ENCODE results near the gene MUS81.

MUS81 gene

DNA sequence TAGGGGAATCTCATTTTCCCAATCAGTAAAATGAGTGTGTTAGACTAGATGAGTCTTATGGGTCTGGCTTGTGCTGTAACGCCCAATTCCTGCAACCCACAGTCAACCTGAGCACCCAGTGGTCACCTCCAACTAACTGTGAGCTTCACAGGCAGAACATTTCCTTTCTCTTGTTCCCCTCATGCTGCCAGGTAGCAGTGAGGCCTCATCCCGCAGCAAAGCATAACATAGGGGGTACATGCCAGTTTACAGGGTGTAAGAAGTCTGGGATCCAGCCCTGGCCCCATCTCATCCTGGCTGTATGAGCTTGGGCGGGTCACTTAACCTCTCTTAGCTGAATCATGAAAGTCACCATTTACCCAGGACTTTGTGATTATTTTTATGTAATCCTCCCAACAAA is 8.7 kb downstream of the MUS81 start:
- Histone ChIP-seq H3K4me3 (ENCODE audit: low read depth, low read length) (no peak overlapping the region), H3K27ac (no peak overlapping the region), H3K27me3 (replicated peaks) (no peaks in the 10 kb centered on the region), H3K36me3 (replicated peaks) (peaks cover 59% of the 10 kb centered on the region)
- TF ChIP-seq, protein P1, sequence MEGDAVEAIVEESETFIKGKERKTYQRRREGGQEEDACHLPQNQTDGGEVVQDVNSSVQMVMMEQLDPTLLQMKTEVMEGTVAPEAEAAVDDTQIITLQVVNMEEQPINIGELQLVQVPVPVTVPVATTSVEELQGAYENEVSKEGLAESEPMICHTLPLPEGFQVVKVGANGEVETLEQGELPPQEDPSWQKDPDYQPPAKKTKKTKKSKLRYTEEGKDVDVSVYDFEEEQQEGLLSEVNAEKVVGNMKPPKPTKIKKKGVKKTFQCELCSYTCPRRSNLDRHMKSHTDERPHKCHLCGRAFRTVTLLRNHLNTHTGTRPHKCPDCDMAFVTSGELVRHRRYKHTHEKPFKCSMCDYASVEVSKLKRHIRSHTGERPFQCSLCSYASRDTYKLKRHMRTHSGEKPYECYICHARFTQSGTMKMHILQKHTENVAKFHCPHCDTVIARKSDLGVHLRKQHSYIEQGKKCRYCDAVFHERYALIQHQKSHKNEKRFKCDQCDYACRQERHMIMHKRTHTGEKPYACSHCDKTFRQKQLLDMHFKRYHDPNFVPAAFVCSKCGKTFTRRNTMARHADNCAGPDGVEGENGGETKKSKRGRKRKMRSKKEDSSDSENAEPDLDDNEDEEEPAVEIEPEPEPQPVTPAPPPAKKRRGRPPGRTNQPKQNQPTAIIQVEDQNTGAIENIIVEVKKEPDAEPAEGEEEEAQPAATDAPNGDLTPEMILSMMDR (IDR thresholded peaks at IDR 0.05; ENCODE audit: low read depth, low read length, missing control alignments) = no peak
- in situ Hi-C loops (cut with HindIII; ENCODE audit: low pct_ligation_motif_present, low sequenced_read_pairs) = no loop called here
- no peak for DNase-seq

DNA sequence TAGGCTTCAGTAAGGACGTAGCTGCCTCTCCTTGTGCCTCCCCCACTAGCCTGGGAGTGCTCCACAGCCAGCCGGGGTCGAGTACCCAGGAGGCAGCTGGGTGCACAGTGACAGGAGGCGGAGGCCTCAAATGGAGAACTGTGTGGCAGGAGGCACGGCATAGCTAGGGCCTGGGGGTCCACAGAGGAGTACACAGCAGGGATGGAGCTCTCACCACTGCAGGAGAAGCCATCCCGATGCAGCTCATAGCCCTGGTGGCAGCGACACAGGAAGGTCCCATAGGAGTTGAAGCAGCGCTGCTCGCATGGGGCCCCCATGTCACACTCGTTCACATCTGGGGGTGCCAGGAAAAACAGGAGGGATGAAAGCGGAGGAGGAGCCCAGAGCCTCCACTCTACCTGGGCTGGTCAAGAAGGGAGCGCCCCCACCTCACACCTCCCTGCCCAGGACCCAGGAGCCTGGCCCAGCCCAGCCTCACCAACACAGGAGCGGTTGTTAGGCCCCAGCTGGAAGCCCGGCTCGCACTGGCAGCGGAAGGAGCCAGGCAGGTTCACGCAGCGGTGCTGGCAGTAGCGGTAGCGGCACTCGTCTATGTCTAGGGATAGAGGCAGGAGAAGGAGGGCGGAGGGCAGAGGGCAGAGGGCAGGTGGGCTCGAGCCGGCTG is 9.5 kb downstream of the MUS81 start:
- TF ChIP-seq, protein P1 (IDR thresholded peaks at IDR 0.05; ENCODE audit: low read depth, low read length, missing control alignments) = no peak
- no peak overlapping the region for H3K27ac ChIP-seq
- in situ Hi-C loops (cut with HindIII; ENCODE audit: low pct_ligation_motif_present, low sequenced_read_pairs) = no loop called here
- peaks cover 50% of the 10 kb centered on the region for H3K36me3 ChIP-seq (replicated peaks)
- DNase-seq = no peak
- H3K27me3 ChIP-seq (replicated peaks) = no peaks in the 10 kb centered on the region
- H3K4me3 ChIP-seq (ENCODE audit: low read depth, low read length) = no peak overlapping the region

DNA sequence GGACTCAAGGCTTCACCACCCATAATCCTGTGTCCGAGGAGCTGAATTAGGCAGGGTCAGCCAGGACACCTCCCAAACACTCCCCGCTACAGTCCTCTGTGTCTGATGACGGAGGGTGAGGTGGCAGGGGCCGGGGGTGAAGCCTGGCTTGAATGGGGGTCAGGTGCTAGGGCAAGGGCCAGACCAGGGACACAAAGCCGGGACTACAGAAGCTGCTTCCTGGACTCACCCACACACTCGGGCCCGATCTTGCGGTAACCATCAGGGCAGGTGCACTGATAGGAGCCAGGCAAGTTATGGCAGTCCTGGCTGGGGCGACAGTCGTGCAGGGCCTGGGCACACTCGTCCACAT is 10.1 kb downstream of the MUS81 start:
- TF ChIP-seq, protein P1 (IDR thresholded peaks at IDR 0.05; ENCODE audit: low read depth, low read length, missing control alignments) = no peak
- DNase-seq = no peak
- Histone ChIP-seq H3K27me3 (replicated peaks) (no peaks in the 10 kb centered on the region), H3K36me3 (replicated peaks) (peaks cover 45% of the 10 kb centered on the region), H3K4me3 (ENCODE audit: low read depth, low read length) (peak overlapping the region; percentile 9), H3K27ac (no peak overlapping the region)
- in situ Hi-C loops (cut with HindIII; ENCODE audit: low pct_ligation_motif_present, low sequenced_read_pairs) = no loop called here

DNA sequence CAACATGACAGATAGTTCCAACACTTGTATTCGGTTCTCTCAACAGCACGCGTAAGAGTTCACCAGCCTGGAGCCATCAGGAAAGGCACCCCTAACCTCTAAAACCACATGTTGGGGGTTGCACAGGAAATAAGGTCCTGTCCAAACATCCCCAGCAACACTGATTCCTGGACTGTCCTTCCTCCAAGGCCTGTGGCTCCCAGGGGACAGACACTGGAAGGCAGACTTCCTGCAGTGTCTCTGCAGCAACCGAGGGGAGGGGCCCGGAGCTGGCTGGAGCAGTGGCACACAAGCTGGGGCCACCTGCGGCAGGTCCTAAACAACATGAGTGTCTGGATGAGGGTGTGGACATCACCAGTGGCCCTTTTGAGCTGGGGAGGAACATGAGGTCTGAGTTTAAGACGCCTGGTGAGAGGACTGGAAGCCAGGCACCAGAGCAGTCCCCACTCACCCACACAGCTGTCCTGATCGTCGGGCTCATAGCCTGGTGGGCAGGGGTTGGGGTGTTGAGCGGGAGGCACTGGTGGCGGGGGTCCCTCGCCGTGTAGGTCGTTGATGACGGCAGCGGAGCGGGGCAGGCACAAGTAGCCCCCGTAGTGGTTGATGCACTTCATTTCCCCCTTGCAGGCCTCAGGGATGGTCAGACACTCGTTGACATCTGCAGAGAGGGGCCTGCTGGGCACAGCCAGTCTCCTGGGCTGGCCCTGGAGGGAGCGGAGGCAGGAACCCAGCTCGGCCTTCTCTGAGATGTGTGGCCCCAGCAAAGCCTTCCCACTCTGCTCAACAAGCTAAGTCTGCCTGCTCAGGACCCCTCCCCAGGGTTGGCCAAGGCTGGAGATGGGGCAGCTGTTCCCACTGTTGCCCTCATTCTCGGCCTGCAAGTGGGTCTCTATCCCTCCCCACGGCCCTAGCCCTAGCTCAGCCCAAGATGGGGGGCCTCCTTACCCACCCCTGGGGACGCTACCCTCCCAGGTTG is 10.8 kb downstream of the MUS81 start:
- Histone ChIP-seq H3K27me3 (replicated peaks) (no peaks in the 10 kb centered on the region), H3K27ac (peak overlapping the region; percentile 18), H3K36me3 (replicated peaks) (peaks cover 38% of the 10 kb centered on the region), H3K4me3 (ENCODE audit: low read depth, low read length) (peak overlapping the region; percentile 72)
- DNase-seq = no peak
- in situ Hi-C loops (cut with HindIII; ENCODE audit: low pct_ligation_motif_present, low sequenced_read_pairs) = no loop called here
- TF ChIP-seq, protein P1 (IDR thresholded peaks at IDR 0.05; ENCODE audit: low read depth, low read length, missing control alignments) = no peak

DNA sequence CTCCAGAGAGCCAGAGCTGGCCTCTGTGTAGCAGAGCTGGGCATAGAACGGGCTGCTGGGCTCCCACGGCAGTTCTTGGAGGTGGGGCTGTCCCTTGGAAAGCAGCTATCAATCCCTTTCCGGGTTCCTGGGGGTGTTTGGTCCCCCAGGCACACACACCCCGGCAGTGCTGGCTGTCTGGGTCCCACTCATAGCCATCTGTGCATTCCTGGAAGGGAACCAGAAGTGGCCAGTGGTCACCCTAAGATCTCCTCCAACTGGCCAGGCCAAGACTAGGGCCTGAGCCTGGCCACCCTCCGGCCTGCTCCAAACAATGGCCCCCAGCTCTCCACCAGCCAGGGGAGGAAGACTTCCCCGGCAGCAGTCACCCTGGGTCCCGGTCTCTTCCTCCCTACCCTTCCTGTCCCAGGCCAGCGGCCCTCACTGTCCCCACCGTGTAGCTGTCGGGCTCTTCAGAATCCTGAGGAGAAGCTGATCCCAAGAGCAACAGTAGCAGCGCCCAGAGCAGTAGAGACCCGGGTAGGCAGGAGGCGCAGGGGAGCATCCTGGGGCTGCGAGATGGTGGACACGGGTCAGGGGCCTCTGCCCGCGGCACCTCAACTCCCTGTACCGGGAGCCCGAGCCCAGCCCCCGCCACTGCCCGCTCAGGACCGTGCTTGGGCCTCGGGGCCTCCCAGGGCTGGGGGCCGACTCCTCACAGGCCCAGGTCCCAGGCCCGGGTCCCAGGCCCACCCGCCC is 11.7 kb downstream of the MUS81 start:
- peak overlapping the region; percentile 18 for H3K27ac ChIP-seq

More for the DNA sequence above, 11.7 kb downstream of the MUS81 start:
- DNase-seq = peak; percentile 31
- TF ChIP-seq, protein P1 (IDR thresholded peaks at IDR 0.05; ENCODE audit: low read depth, low read length, missing control alignments) = peak; percentile 55
- in situ Hi-C loops (cut with HindIII; ENCODE audit: low pct_ligation_motif_present, low sequenced_read_pairs) = no loop called here
- H3K36me3 ChIP-seq (replicated peaks) = peaks cover 34% of the 10 kb centered on the region
- H3K4me3 ChIP-seq (ENCODE audit: low read depth, low read length) = peak overlapping the region; percentile 72
- H3K27me3 ChIP-seq (replicated peaks) = no peaks in the 10 kb centered on the region

Measured in brain microvascular endothelial cell (primary cell).